ENCODE results near the gene BMPR1A.

DNA sequence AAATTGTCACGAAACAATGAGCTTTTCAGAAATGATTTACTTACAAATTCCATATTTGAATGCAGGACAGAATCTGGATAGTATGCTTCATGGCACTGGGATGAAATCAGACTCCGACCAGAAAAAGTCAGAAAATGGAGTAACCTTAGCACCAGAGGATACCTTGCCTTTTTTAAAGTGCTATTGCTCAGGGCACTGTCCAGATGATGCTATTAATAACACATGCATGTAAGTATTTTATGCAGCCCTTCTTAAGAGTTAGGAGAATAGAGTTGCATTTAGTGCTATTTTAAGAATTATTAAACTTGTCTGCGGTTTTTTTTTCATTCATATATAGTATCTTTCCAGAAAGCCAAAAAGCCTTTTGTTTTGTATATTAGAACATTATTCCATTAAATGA is 133.6 kb downstream of the BMPR1A start:
- TF ChIP-seq, protein P1, sequence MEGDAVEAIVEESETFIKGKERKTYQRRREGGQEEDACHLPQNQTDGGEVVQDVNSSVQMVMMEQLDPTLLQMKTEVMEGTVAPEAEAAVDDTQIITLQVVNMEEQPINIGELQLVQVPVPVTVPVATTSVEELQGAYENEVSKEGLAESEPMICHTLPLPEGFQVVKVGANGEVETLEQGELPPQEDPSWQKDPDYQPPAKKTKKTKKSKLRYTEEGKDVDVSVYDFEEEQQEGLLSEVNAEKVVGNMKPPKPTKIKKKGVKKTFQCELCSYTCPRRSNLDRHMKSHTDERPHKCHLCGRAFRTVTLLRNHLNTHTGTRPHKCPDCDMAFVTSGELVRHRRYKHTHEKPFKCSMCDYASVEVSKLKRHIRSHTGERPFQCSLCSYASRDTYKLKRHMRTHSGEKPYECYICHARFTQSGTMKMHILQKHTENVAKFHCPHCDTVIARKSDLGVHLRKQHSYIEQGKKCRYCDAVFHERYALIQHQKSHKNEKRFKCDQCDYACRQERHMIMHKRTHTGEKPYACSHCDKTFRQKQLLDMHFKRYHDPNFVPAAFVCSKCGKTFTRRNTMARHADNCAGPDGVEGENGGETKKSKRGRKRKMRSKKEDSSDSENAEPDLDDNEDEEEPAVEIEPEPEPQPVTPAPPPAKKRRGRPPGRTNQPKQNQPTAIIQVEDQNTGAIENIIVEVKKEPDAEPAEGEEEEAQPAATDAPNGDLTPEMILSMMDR (conservative IDR thresholded peaks at IDR 0.05; ENCODE audit: low read length), result no peak
- no peak for TF ChIP-seq EZH2phosphoT487 (IDR thresholded peaks at IDR 0.05; ENCODE audit: borderline replicate concordance)

Data from Loucy (cell line).